Mesendoderm (in vitro differentiated cells): ENCODE measurements around the gene USP38.

Experiments
- DNase-seq: peaks from one replicate; pipeline ENCODE4 v3.0.0; 2013
- H2AK5ac ChIP-seq: 2 replicates; pipeline ENCODE4 v1.6.1; 2013; ENCODE audit warnings: low read length, inconsistent platforms
- H2BK120ac ChIP-seq: 2 replicates; pipeline ENCODE4 v1.6.1; 2013; ENCODE audit warnings: low read depth, mild to moderate bottlenecking, low read length, moderate library complexity, mixed read lengths
- H2BK15ac ChIP-seq: replicated peaks from 2 replicates; pipeline ENCODE4 v1.6.1; 2013; ENCODE audit warnings: low read depth, mild to moderate bottlenecking, moderate library complexity
- H2BK5ac ChIP-seq: 2 replicates; pipeline ENCODE4 v1.6.1; 2013; ENCODE audit warnings: low read length, inconsistent platforms
- H3K18ac ChIP-seq: 2 replicates; pipeline ENCODE4 v1.6.1; 2013; ENCODE audit warnings: mild to moderate bottlenecking, low read length, mixed read lengths
- H3K23ac ChIP-seq: one replicate; pipeline ENCODE4 v1.6.1; 2013; ENCODE audit warnings: low read length
- H3K27ac ChIP-seq: 2 replicates; pipeline ENCODE4 v1.5.1; 2013; ENCODE audit warnings: low read depth, mild to moderate bottlenecking, inconsistent platforms, low read length, moderate library complexity
- H3K27me3 ChIP-seq: 2 replicates; pipeline ENCODE4 v1.6.1; 2013; ENCODE audit warnings: low read length, control low read depth, mild to moderate bottlenecking, inconsistent platforms; ENCODE audit not compliant: insufficient read depth, poor library complexity
- H3K36me3 ChIP-seq: 2 replicates; pipeline ENCODE4 v1.6.1; 2013; ENCODE audit warnings: low read length, inconsistent platforms; ENCODE audit not compliant: control insufficient read depth, insufficient read depth
- H3K4ac ChIP-seq: one replicate; pipeline ENCODE4 v1.6.1; 2013; ENCODE audit warnings: low read depth, mild to moderate bottlenecking, low read length, moderate library complexity
- H3K4me1 ChIP-seq: 2 replicates; pipeline ENCODE4 v1.6.1; 2013; ENCODE audit warnings: low read depth, low read length, inconsistent platforms; ENCODE audit not compliant: control insufficient read depth
- H3K4me2 ChIP-seq: 2 replicates; pipeline ENCODE4 v1.6.1; 2013; ENCODE audit warnings: low read length
- H3K4me3 ChIP-seq: 2 replicates; pipeline ENCODE4 v1.5.1; 2013; ENCODE audit warnings: mild to moderate bottlenecking, low read length
- H3K56ac ChIP-seq: one replicate; pipeline ENCODE4 v1.6.1; 2013; ENCODE audit warnings: low read length
- H3K79me1 ChIP-seq: 2 replicates; pipeline ENCODE4 v1.6.1; 2013; ENCODE audit warnings: low read length, inconsistent platforms
- H3K79me2 ChIP-seq: 2 replicates; pipeline ENCODE4 v1.6.1; 2013; ENCODE audit warnings: mild to moderate bottlenecking, low read length; ENCODE audit not compliant: control insufficient read depth, insufficient read depth
- H3K9ac ChIP-seq: 2 replicates; pipeline ENCODE4 v1.6.1; 2013; ENCODE audit warnings: low read length, inconsistent platforms
- H4K5ac ChIP-seq: one replicate; pipeline ENCODE4 v1.6.1; 2013; ENCODE audit warnings: low read length
- H4K8ac ChIP-seq: one replicate; pipeline ENCODE4 v1.6.1; 2013; ENCODE audit warnings: low read depth, mild to moderate bottlenecking, control low read depth, low read length, moderate library complexity
- WGBS: extraction: QIAGEN DNeasy Blood & Tissue Kit; methylation state at CpG from one replicate; pipeline ENCODE4 v1.1.7; 2013; ENCODE audit warnings: low lambda C conversion rate, missing lambda C conversion rate; ENCODE audit not compliant: insufficient coverage; ENCODE audit errors: extremely low coverage; 5-methylcytosine and 5-hydroxymethylcytosine counted together

The USP38 gene

DNA sequence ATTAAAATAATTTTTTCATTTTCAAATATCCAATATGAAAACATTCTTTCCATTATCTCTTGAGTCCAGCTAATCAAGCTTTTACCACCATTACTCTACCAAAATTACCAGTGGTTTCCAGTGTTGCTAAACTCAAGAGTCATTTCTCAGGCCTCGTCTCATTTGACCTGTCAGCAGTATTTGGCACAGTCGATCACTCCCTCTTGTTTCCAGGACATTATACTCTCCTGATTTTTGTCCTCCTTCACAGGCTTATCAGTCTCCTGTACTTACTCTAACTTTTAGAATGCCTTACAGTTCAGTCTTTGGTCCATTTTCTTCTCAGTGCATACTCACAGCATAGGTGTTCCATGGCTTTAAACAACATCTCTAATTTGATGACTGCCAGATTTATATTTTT lies 11.6 kb downstream of the USP38 start:
- no peak for DNase-seq
- Histone ChIP-seq H3K9ac (no peak overlapping the region), H2BK15ac (no peak overlapping the region), H3K4me2 (no peak overlapping the region), H2BK5ac (no peak overlapping the region), H3K79me1 (peaks cover 2% of the 10 kb centered on the region), H3K4ac (no peak overlapping the region), H4K5ac (no peak overlapping the region), H2BK120ac (no peak overlapping the region), H3K79me2 (no peaks in the 10 kb centered on the region), H3K18ac (no peak overlapping the region), H4K8ac (no peak overlapping the region), H3K4me3 (no peak overlapping the region), H2AK5ac (no peak overlapping the region), H3K56ac (no peak overlapping the region), H3K27me3 (no peaks in the 10 kb centered on the region), H3K23ac (no peak overlapping the region), H3K4me1 (no peaks in the 10 kb centered on the region), H3K36me3 (peaks cover 2% of the 10 kb centered on the region), H3K27ac (no peak overlapping the region)
- no CpG with 5 or more reads among the region's 2 CpGs for WGBS

DNA sequence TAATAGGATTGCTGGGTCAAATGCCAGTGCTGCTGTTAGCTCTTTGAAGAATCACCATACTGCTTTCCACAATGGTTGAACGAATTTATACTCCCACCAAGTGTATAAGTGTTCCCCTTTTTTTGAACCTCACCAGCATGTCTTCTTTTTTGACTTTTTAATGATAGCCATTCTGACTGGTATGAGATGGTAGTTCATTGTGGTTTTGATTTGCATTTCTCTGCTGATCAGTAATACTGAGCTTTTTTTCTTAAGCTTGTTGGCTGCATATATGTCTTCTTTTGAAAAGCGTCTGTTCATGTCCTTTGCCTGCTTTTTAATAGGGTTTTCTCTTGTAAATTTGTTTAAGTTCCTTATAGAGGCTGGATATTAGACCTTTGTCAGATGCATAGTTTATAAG lies 14.8 kb downstream of the USP38 start:
- H3K4ac ChIP-seq, result no peak overlapping the region
- no peaks in the 10 kb centered on the region for H3K79me2 ChIP-seq
- H3K56ac ChIP-seq, result no peak overlapping the region
- no peak overlapping the region for H3K27ac ChIP-seq
- H2BK120ac ChIP-seq, result no peak overlapping the region
- H3K4me3 ChIP-seq, result no peak overlapping the region
- H3K4me1 ChIP-seq, result no peaks in the 10 kb centered on the region
- H2BK15ac ChIP-seq, result no peak overlapping the region
- no peak overlapping the region for H3K23ac ChIP-seq
- no peak for DNase-seq
- H4K5ac ChIP-seq, result no peak overlapping the region
- H3K9ac ChIP-seq, result no peak overlapping the region
- H2BK5ac ChIP-seq, result no peak overlapping the region
- H3K79me1 ChIP-seq, result no peaks in the 10 kb centered on the region
- peaks cover 2% of the 10 kb centered on the region for H3K36me3 ChIP-seq
- no peak overlapping the region for H3K4me2 ChIP-seq
- no peaks in the 10 kb centered on the region for H3K27me3 ChIP-seq
- H3K18ac ChIP-seq, result no peak overlapping the region
- H2AK5ac ChIP-seq, result no peak overlapping the region
- no CpG with 5 or more reads among the region's 2 CpGs for WGBS
- no peak overlapping the region for H4K8ac ChIP-seq

DNA sequence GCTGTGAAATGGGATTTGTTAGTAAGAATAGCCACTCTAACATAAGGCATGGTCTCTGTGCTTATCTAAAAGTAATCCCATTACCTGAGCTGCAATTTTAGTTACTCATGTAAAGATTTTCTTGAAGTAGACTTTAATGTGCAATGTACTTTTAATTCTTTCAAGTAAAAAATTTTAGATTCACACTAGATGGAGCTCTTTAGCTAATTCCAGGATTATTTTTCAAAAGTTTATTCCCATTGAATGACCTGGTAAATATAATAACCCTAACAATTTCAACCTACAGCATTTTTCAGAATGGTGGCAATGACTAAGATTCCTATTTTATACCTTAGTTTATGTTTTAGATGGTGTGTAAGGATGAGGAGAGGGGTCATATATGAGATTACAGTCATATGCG lies 18.1 kb downstream of the USP38 start:
- no peak overlapping the region for H3K4ac ChIP-seq
- no peaks in the 10 kb centered on the region for H3K36me3 ChIP-seq
- H4K8ac ChIP-seq, result no peak overlapping the region
- H3K4me3 ChIP-seq, result no peak overlapping the region
- H3K18ac ChIP-seq, result no peak overlapping the region
- no peaks in the 10 kb centered on the region for H3K79me2 ChIP-seq
- no peaks in the 10 kb centered on the region for H3K27me3 ChIP-seq
- H2BK15ac ChIP-seq, result no peak overlapping the region
- no peak overlapping the region for H3K56ac ChIP-seq
- no peak overlapping the region for H2BK5ac ChIP-seq
- no peak for DNase-seq
- H3K4me2 ChIP-seq, result no peak overlapping the region
- WGBS, result 100% methylated on average over 1 of the region's 1 CpG
- H3K27ac ChIP-seq, result no peak overlapping the region
- no peak overlapping the region for H4K5ac ChIP-seq
- H3K79me1 ChIP-seq, result no peaks in the 10 kb centered on the region
- no peak overlapping the region for H3K9ac ChIP-seq
- H2AK5ac ChIP-seq, result no peak overlapping the region
- no peak overlapping the region for H3K23ac ChIP-seq
- no peaks in the 10 kb centered on the region for H3K4me1 ChIP-seq
- no peak overlapping the region for H2BK120ac ChIP-seq

DNA sequence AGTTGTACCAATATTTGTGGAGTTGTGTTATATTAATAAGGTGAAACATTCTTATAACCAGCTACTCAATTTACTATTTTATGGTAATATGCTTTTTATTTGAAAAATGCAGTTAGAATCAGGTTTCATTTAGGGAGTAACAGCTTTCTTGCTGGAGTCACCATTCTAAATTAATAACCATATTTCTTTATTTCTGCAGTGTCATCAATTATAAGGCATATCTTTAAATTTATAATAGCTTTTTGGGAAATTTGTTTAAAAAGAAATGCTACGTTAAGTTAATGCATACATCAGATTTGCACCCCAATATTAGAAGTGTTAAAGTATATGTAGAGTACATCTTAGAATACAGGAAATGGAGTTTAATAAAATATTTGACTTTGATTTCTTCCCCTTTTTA lies 18.9 kb downstream of the USP38 start:
- Histone ChIP-seq H3K27me3 (no peaks in the 10 kb centered on the region), H3K4ac (no peak overlapping the region), H2BK120ac (no peak overlapping the region), H3K23ac (no peak overlapping the region), H3K56ac (no peak overlapping the region), H3K79me2 (no peaks in the 10 kb centered on the region), H4K8ac (no peak overlapping the region), H3K18ac (no peak overlapping the region), H2BK15ac (no peak overlapping the region), H3K79me1 (no peaks in the 10 kb centered on the region), H2AK5ac (no peak overlapping the region), H4K5ac (no peak overlapping the region), H2BK5ac (no peak overlapping the region), H3K4me2 (no peak overlapping the region), H3K27ac (no peak overlapping the region), H3K4me1 (no peaks in the 10 kb centered on the region), H3K4me3 (no peak overlapping the region), H3K9ac (no peak overlapping the region), H3K36me3 (no peaks in the 10 kb centered on the region)
- no CpG with 5 or more reads among the region's 1 CpG for WGBS
- DNase-seq, result no peak

DNA sequence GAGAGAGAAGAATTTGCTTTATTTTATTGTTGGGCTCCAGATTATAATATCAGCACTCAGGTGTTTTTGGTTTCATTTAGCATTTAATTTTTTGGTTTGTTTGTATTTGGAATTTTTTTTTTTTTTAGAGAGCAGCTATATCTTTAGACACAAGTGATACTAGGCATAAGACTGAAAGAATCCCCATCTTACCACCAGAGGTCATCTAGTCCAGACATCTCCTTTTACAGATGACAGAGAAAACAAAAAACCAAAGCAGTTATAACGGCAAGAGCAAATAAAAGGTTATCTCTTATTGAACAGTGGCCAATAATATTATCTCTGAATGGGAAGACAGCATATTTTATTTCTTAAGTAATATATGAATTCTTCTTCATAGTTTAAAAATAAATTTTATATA lies 22.8 kb downstream of the USP38 start:
- no peaks in the 10 kb centered on the region for H3K79me1 ChIP-seq
- DNase-seq, result peak; percentile 17

DNA sequence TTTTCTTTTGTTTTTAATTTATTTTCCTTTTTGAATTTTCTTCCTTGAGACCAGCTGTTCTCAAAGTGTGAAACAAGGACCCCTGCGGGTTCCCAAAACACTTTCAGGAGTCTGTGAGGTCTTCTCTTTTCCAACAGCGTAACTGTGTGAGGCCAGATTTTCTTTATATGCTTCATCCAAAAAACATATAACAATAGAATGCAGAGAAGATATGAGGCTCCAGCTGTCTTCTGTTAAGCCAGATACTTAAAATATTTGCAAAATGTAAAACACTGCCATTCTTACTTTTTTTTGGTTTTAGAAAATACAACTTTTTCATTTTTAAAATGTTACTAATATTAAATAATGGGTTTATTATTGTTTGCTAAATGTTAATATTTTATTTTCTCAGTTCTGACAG lies 27.8 kb downstream of the USP38 start:
- H3K4me3 ChIP-seq, result no peak overlapping the region
- H4K5ac ChIP-seq, result no peak overlapping the region
- H3K27me3 ChIP-seq, result no peaks in the 10 kb centered on the region
- H2BK5ac ChIP-seq, result no peak overlapping the region
- H3K9ac ChIP-seq, result no peak overlapping the region
- no peak overlapping the region for H2AK5ac ChIP-seq
- H4K8ac ChIP-seq, result no peak overlapping the region
- WGBS, result no CpG with 5 or more reads among the region's 2 CpGs
- H3K79me2 ChIP-seq, result no peaks in the 10 kb centered on the region
- no peak overlapping the region for H3K4me2 ChIP-seq
- H3K27ac ChIP-seq, result no peak overlapping the region
- no peaks in the 10 kb centered on the region for H3K36me3 ChIP-seq
- peak; percentile 6 for DNase-seq
- no peak overlapping the region for H3K23ac ChIP-seq
- H3K56ac ChIP-seq, result no peak overlapping the region
- no peak overlapping the region for H3K4ac ChIP-seq
- no peaks in the 10 kb centered on the region for H3K79me1 ChIP-seq
- no peak overlapping the region for H3K18ac ChIP-seq
- H2BK120ac ChIP-seq, result no peak overlapping the region
- no peaks in the 10 kb centered on the region for H3K4me1 ChIP-seq
- H2BK15ac ChIP-seq, result no peak overlapping the region

More for the DNA sequence above, 22.8 kb downstream of the USP38 start:
- Histone ChIP-seq H3K27me3 (no peaks in the 10 kb centered on the region), H3K4me2 (no peak overlapping the region), H3K4me3 (no peak overlapping the region), H3K79me2 (no peaks in the 10 kb centered on the region), H2BK120ac (no peak overlapping the region), H3K18ac (no peak overlapping the region), H2BK5ac (no peak overlapping the region), H3K23ac (no peak overlapping the region), H4K5ac (no peak overlapping the region), H3K4me1 (no peaks in the 10 kb centered on the region), H2AK5ac (no peak overlapping the region), H3K56ac (no peak overlapping the region), H4K8ac (no peak overlapping the region), H3K9ac (no peak overlapping the region), H3K4ac (no peak overlapping the region), H2BK15ac (no peak overlapping the region), H3K27ac (no peak overlapping the region), H3K36me3 (no peaks in the 10 kb centered on the region)
- WGBS, result no CpG with 5 or more reads among the region's 1 CpG
